Amniotic epithelial cell (primary cell): ENCODE results near the gene RPL31.
"Not testable (repeated sequence)": the region's sequence is repeated elsewhere in the genome, so short reads cannot be mapped to it uniquely, and the experiment has no call there.

Experiments
- DNase-seq: peaks from one replicate; pipeline ENCODE4 v3.0.0-alpha.2; 2010; ENCODE audit warnings: low read depth

RPL31 gene

DNA sequence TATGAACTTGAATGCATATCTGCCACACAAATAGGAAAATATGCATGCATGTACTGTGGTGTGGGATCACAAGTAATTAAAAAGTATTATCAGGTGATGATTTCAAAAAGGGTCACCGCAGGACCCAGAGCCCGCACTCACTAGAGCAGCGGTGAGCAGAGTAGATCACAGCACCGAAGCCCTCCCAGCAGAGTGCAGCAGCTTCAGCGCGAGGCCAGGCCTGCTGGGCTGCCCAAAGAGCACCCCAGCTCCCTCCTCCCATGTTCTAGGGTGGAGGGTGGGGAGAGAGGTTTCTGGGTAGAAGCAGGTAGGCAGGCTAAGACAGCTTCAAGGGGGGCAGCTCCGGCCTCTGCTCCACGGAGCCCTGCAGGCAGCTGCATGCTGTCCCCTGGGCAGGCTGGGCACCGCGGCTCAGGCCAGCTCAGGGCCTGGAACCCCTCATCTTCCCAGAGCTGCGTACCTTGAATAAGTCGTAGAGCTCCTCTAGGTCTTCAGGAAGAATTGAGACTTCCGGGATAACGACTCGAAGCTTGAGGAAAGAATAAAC is 24.9 kb downstream of the RPL31 start:
- DNase-seq, result no peak

- no peak for DNase-seq
Measured at GRCh38 chr2:101027852-101028251, 25.8 kb downstream of the RPL31 start.

DNA sequence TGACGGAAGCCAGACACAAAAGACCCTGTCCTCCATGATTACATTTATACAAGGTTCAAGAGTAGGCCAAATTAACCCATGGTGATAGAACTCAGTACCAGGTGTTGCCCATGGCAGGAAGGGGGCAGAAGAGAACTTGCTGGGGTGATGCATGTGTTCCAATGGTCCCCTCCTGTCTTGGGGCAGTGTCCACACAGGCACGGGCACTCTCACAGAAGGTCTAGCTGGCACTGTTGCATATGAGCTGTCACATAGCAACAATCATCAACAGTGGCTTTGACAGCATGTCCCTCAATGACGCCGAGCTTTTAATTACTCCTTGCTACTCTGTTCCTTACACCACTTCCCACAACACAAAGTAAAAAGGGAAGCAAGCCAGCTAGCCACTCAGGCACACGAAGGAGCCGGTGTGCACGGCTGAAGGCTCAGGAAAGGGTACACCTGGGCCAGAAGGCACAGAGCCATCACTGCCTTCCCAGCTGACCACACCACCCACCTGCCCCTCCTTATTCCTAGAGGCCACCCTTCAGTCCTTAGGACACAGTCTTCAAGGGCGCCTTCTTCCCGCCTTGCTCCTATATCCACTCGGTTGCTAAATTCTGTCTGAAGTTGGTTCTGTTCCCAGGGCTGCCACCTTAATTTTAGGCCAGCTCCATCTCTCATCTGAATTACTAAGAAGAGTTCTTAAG is 28.9 kb downstream of the RPL31 start:
- DNase-seq, result no peak

- no peak for DNase-seq
Measured at GRCh38 chr2:101032084-101032776, 30.1 kb downstream of the RPL31 start.

DNA sequence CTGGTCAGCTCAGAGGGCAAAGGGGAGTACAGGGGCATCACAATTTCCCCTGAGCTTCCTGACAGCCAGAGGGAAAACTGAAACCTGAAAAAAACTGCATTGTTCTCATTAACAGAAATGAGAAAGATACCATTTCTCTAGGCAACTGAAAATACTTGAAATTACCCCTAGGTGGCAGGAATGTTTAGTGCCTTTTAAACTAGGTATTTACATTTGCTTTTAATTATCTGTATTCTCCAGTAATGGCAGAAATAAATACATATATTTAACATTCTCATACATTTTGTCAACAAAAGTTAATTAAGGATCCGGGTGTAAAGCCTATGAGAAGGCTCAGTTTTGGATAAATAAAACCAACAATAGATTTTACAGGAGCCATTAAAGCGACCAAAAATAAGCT is 34.5 kb downstream of the RPL31 start:
- peak; percentile 36 for DNase-seq

- no peak for DNase-seq
Measured at GRCh38 chr2:101037161-101037755, 35.2 kb downstream of the RPL31 start.

DNA sequence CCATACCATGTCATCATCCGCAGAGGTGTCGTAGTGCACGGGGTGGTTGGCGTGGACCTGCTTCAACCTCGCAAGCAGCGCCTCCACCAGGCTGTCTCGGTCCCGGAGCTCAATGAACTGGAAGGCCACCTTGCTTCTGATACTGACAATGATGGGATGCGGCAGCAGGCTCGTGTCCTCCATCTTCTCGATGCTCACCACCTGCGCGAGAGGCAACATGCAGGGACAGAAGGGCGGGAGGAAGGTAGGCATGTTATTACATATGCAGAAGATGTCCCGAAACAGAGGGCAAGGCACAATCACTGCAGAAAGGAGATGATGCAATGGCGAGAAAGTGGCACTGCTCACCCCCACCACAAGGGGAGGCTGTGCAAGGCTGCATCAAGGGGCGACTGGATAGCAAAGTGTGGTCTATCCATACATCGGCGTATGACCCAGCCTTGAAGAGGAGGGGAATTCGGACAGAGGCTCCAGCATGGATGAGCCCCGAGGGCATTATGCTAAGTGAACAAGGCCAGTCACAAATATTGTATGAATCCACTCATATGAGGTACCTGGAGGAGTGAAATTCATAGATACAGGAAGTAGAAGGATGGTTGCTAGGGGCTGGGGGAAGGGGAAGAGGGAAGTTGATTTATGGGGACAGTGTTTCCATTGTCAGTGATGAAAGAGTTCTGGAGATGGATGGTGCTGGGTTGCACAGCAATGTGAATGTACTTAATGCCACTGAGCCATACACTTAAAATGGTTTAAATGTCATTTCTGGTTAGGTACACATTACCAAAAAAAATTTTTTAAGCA is 36.6 kb downstream of the RPL31 start:
- peak; percentile 6 for DNase-seq

DNA sequence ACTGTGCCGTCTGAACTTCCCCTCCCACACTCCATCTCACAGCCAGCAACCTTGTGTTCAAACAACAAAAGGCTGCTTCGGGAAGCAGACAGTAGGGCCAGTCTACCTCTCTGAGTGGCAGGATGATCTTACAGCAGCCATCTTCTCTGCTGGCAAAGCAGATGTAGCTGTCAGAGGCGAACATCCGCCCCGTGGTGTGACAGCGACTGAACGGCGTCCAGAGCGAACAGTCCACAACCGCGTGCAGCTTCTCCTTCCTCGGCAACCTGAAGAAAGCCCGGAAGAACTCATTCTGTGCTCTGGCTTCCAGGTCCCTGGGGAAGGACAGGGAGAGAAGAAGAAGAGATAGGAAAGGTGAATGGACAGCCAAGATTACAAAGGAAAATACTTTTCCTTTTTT is 38.0 kb downstream of the RPL31 start:
- DNase-seq, result no peak

GRCh38 chr2:101040761-101041160 is 38.7 kb downstream of the RPL31 start:
- peak; percentile 60 for DNase-seq

- no peak for DNase-seq
Measured at GRCh38 chr2:101041413-101041812, 39.3 kb downstream of the RPL31 start.

DNA sequence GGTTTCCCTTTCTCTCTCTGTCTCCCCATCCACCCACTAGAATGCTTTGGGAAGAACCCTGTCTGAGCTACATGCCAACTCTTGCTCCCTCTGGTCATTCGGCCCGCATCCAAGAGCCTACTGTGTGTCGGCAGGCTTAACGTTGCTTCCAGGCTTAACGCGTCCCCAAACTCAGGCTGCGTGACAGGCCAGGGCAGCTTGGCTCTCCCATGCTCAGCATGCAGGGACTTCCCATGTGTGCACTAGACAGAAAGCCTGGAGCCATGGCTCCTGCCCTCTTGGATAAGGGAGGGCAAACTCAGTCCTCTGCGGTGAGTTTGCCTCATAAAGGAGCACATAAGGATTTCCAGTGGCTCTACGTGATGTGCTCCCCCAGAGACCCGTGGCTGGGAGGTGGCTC is 43.2 kb downstream of the RPL31 start:
- DNase-seq, result no peak

DNA sequence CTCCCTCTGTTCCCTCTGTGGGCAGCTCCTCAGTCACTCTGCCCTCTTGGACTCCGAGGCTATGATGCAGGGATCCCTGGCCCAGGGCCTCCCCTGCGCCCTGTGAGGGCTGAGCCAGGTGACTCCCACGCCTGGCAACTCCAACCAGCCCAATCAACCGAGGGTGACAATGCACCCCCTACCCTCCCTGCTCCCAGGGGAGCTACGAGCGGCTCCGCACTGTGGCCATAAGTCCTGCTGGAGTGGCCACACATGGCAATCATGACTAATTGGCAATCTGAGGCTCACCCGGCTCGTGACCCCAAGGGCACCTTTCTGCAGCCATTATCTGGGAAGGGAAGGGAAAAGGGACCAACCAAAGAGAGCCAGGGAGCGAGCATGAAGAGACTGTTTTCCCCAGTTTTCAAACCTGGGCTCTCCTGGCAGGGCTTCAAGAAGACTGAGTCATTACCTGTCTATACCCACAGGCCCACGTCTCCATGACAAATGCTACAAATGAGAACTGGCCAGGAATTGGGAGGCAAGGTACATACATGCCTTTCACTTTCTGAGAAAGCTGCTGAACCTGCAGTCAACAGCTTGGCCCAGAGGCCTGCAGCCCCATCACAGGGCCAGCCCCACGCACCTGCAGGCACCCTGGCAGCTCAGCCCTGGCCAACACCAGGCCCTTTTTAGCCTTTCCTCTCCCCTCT is 45.1 kb downstream of the RPL31 start:
- DNase-seq, result peak; percentile 6

DNA sequence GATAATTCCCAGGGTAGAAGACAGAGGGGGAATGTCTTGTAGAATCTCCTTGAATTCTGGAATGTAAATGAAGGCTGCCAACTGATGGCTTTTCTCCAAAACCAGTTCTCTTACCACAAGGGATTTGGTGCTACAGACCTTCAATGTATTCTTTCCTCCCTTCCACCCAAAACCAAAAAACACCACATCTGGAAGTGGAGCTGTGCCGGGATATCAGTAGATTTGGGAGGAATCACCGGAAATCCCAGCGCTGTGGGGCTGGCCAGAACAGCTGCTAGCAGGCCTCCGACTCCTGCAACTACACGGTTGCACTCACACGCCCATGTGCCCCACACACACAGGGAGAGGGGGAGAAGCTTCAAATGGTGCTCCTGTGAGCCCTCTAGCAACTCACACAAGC is 45.7 kb downstream of the RPL31 start:
- no peak for DNase-seq

- DNase-seq, result no peak
Measured at GRCh38 chr2:101048756-101049155, 46.7 kb downstream of the RPL31 start.

DNA sequence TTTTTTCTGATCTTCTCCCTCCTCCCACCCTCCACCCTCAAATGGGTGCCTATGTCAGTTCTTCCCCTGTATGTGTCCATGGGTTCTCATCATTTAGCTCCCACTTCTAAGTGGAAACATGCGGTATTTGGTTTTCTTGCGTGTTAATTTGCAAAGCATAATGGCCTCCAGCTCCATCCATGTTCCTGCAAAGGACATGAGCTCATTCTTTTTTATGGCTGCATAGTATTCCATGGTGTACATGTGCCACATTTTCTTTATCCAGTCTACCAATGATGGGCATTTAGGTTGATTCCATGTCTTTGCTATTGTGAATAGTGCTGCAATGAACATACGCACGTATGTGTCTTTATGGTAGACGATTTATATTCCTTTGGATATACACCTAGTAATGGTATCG is 48.8 kb downstream of the RPL31 start:
- not testable (repeated sequence) for DNase-seq

DNA sequence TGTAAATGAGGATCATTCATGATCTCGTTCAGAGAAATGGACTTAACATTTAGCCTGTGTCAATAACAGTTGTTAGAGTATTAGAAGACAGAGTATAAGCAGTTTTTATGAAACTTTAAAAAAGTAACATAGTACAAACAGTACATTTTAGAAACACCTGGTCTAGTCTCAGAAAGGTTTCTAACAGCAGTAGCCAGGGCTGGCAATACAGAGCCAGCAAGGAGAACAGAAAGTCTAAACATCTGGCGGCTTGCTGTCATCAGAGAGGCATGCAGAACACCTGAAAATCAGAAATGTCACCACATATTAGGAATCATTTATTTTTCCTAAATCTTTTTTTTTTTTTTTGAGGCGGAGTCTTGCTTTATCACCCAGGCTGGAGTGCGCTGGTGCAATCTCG is 50.1 kb downstream of the RPL31 start:
- no peak for DNase-seq

- DNase-seq, result no peak
Measured at GRCh38 chr2:101053117-101053516, 51.0 kb downstream of the RPL31 start.
